Measurements from ENCODE around the gene RFC3. TPM values are rescaled to one million over a fixed set of nuclear protein-coding genes. Genes with fewer than 3 reads are reported as not detected.

The RFC3 gene
- total and polyA plus RNA-seq, 2 donors (not counting 1 experiment from before 2014, with no cell fraction given), result 3.1 to 13.4 TPM

DNA sequence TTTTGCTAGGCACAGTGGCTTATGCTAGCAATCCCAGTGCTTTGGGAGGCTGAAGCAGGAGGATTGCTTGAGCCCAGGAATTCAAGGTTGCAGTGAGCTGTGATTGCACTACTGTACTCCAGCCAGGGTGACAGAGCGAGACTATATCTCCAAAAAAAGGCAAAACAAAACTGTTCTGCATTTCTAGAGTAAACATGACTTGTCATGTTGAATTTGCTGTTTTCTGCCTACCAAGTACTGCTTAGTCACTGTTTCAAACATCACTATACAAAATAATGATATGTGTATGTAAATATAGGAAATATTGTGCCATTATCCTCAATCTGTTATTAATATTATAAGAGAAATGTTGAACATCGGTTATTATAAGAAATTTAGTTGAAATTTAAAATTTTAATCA, 9.2 kb downstream of the RFC3 start:
- DNase-seq (ENCODE audit: low read depth in 2 of 2), result no peak
- no peak overlapping the region for H3K4me3 ChIP-seq (replicated peaks in 1 of 4; ENCODE audit: control extremely low read depth in 1 of 4, insufficient read depth in 1 of 4, low read depth in 3 of 4, low read length in 4 of 4)

DNA sequence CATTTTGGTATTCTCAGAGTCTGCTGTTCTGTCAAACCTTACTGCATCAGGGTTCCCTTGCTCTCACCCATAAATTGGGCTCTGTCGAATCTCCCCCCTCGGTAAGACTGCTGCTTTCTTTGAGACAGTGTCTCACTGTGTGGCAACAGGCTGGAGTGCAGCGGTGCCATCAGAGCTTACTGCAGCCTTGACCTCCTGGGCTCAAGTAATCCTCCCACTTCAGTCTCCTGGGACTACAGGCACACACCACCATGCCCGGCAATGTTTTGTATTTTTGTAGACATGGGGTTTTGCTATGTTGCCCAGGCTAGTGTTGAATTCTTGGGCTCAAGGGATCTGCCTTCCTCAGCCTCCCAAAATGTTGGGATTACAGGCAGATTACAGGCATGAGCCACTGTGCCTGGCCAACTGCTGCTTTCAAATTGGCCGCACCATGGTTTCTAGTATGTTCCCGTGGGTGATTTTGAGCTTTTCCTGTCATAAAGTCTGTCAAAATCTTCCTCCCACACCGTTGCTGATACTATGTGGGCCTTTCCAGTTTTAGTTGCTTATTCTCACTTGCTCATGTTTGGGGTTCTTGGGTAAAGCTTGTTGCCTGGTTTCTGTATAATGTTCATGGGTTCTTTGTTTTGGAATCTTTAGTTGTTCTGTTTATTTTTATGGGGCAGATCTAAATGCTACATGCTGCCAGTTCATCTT, 10.6 kb downstream of the RFC3 start:
- no peak overlapping the region for H3K9ac ChIP-seq (ENCODE audit: insufficient read depth, low read length)
- H3K4me1 ChIP-seq (ENCODE audit: control insufficient read depth, extremely low read depth, insufficient read depth, low read length), result no peaks in the 10 kb centered on the region
- H4K20me1 ChIP-seq (ENCODE audit: control insufficient read depth, extremely low read depth, insufficient read depth, low read length), result no peaks in the 10 kb centered on the region
- H3K36me3 ChIP-seq (ENCODE audit: control insufficient read depth, insufficient read depth, low read length), result no peaks in the 10 kb centered on the region
- no peak for TF ChIP-seq EZH2 (IDR thresholded peaks at IDR 0.05; ENCODE audit: low read length, missing control alignments)
- TF ChIP-seq, protein P1, sequence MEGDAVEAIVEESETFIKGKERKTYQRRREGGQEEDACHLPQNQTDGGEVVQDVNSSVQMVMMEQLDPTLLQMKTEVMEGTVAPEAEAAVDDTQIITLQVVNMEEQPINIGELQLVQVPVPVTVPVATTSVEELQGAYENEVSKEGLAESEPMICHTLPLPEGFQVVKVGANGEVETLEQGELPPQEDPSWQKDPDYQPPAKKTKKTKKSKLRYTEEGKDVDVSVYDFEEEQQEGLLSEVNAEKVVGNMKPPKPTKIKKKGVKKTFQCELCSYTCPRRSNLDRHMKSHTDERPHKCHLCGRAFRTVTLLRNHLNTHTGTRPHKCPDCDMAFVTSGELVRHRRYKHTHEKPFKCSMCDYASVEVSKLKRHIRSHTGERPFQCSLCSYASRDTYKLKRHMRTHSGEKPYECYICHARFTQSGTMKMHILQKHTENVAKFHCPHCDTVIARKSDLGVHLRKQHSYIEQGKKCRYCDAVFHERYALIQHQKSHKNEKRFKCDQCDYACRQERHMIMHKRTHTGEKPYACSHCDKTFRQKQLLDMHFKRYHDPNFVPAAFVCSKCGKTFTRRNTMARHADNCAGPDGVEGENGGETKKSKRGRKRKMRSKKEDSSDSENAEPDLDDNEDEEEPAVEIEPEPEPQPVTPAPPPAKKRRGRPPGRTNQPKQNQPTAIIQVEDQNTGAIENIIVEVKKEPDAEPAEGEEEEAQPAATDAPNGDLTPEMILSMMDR (conservative IDR thresholded peaks at IDR 0.05 in 1 of 2, IDR thresholded peaks at IDR 0.05 in 1 of 2; ENCODE audit: low read depth in 1 of 2, low read length in 2 of 2), result no peak
- no peaks in the 10 kb centered on the region for H3K79me2 ChIP-seq (ENCODE audit: control insufficient read depth, insufficient read depth, low read length)
- no peak for DNase-seq (ENCODE audit: low read depth in 2 of 2)
- no peaks in the 10 kb centered on the region for H3K27me3 ChIP-seq (ENCODE audit: control insufficient read depth, insufficient read depth, low read length)
- H3K27ac ChIP-seq (ENCODE audit: insufficient read depth, low read length), result no peak overlapping the region
- H2AFZ ChIP-seq (ENCODE audit: low read length), result no peak overlapping the region
- H3K4me2 ChIP-seq (ENCODE audit: extremely low read depth, insufficient read depth, low read length), result no peak overlapping the region
- no peak overlapping the region for H3K4me3 ChIP-seq (replicated peaks in 1 of 4; ENCODE audit: control extremely low read depth in 1 of 4, insufficient read depth in 1 of 4, low read depth in 3 of 4, low read length in 4 of 4)
- H3K9me3 ChIP-seq (ENCODE audit: control insufficient read depth, insufficient read depth, low read depth, low read length), result no peaks in the 10 kb centered on the region

More for the DNA sequence above, 9.2 kb downstream of the RFC3 start:
- Histone ChIP-seq H3K27me3 (ENCODE audit: control insufficient read depth, insufficient read depth, low read length) (no peaks in the 10 kb centered on the region), H3K4me2 (ENCODE audit: extremely low read depth, insufficient read depth, low read length) (no peak overlapping the region), H3K36me3 (ENCODE audit: control insufficient read depth, insufficient read depth, low read length) (no peaks in the 10 kb centered on the region), H3K4me1 (ENCODE audit: control insufficient read depth, extremely low read depth, insufficient read depth, low read length) (no peaks in the 10 kb centered on the region), H2AFZ (ENCODE audit: low read length) (no peak overlapping the region), H3K9ac (ENCODE audit: insufficient read depth, low read length) (no peak overlapping the region), H3K79me2 (ENCODE audit: control insufficient read depth, insufficient read depth, low read length) (no peaks in the 10 kb centered on the region), H4K20me1 (ENCODE audit: control insufficient read depth, extremely low read depth, insufficient read depth, low read length) (no peaks in the 10 kb centered on the region), H3K27ac (ENCODE audit: insufficient read depth, low read length) (no peak overlapping the region), H3K9me3 (ENCODE audit: control insufficient read depth, insufficient read depth, low read depth, low read length) (no peaks in the 10 kb centered on the region)
- no peak for TF ChIP-seq EZH2 (IDR thresholded peaks at IDR 0.05; ENCODE audit: low read length, missing control alignments)
- TF ChIP-seq, protein P1 (conservative IDR thresholded peaks at IDR 0.05 in 1 of 2, IDR thresholded peaks at IDR 0.05 in 1 of 2; ENCODE audit: low read depth in 1 of 2, low read length in 2 of 2), result no peak

DNA sequence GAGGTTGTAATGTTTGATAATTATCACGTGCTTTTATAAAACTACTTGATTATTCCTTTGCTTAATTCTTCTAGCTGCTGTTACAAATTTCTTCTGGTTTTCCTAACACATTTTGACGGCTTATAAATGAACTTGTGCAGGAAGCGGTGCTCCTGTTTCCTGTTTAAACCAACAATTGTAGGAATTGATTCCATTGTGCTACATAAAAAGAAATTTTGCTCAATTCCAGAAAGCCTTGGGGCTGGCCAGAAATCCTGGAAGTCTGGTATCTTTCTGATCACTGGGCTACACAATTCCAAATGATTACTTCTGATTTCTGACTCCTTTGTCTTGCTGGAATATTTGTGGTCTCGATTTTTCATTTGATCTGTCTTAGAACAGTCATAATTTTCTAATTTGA, 14.9 kb downstream of the RFC3 start:
- Histone ChIP-seq H3K9me3 (ENCODE audit: control insufficient read depth, insufficient read depth, low read depth, low read length) (no peaks in the 10 kb centered on the region), H3K27me3 (ENCODE audit: control insufficient read depth, insufficient read depth, low read length) (no peaks in the 10 kb centered on the region), H3K4me3 (replicated peaks in 1 of 4; ENCODE audit: control extremely low read depth in 1 of 4, insufficient read depth in 1 of 4, low read depth in 3 of 4, low read length in 4 of 4) (no peak overlapping the region), H2AFZ (ENCODE audit: low read length) (no peak overlapping the region), H3K4me2 (ENCODE audit: extremely low read depth, insufficient read depth, low read length) (no peak overlapping the region), H3K9ac (ENCODE audit: insufficient read depth, low read length) (no peak overlapping the region), H4K20me1 (ENCODE audit: control insufficient read depth, extremely low read depth, insufficient read depth, low read length) (no peaks in the 10 kb centered on the region), H3K27ac (ENCODE audit: insufficient read depth, low read length) (no peak overlapping the region), H3K79me2 (ENCODE audit: control insufficient read depth, insufficient read depth, low read length) (no peaks in the 10 kb centered on the region), H3K36me3 (ENCODE audit: control insufficient read depth, insufficient read depth, low read length) (no peaks in the 10 kb centered on the region), H3K4me1 (ENCODE audit: control insufficient read depth, extremely low read depth, insufficient read depth, low read length) (no peaks in the 10 kb centered on the region)
- no peak for DNase-seq (ENCODE audit: low read depth in 2 of 2)
- TF ChIP-seq, protein P1 (conservative IDR thresholded peaks at IDR 0.05 in 1 of 2, IDR thresholded peaks at IDR 0.05 in 1 of 2; ENCODE audit: low read depth in 1 of 2, low read length in 2 of 2), result no peak
- no peak for TF ChIP-seq EZH2 (IDR thresholded peaks at IDR 0.05; ENCODE audit: low read length, missing control alignments)

All from fibroblast of lung (primary cell).